HepG2 (cell line): ENCODE data around the gene SLC22A4. TPM values are rescaled to one million over a fixed set of nuclear protein-coding genes. Genes with fewer than 3 reads are reported as not detected.

Experiments used
- ATAC-seq: fragments of 200-7000 bp; cut with Tn5 transposase; 3 replicates; pipeline ENCODE4 v1.9.1; 2020; ENCODE audit warnings: mild to moderate bottlenecking, moderate library complexity
- BruUV-seq: library from RNA; stranded (reverse); fragments of 400-500 nt; replicated peaks from 2 replicates; lab custom pipeline; 2021; lab: Mats Ljungman, UMichigan
- CTCF ChIA-PET: fragments of 300-600 bp; formaldehyde crosslinking; extraction: SDS; loops from one replicate; lab custom pipeline; 2021; ENCODE audit warnings: low total read pairs, inconsistent platforms, low intra/inter-chr PET ratio; lab: Yijun Ruan, JAX
- POLR2A ChIA-PET: fragments of 350-600 bp; sonication (Branson Sonifier 250); formaldehyde crosslinking; loops from one replicate; lab custom pipeline; 2020; ENCODE audit warnings: antibody characterized with exemption, inconsistent platforms; lab: Yijun Ruan, JAX
- DNase-seq: peaks from one replicate; pipeline ENCODE4 v3.0.0-alpha.2; 2015; ENCODE audit warnings: low spot score
- FAIRE-seq: peaks from 3 replicates; lab custom pipeline; 2011; peaks lifted over from hg19 to GRCh38; lab: Jason Lieb, UNC
- H2AFZ ChIP-seq: one replicate; pipeline ENCODE4 v1.6.1; 2011; ENCODE audit warnings: low read length, inconsistent platforms
- H3K27ac ChIP-seq: fragments of 300-600 bp; 3 replicates; pipeline ENCODE4 v1.8.0; 2011; ENCODE audit warnings: mixed run types, mild to moderate bottlenecking, mixed read lengths, low read length, inconsistent platforms; ENCODE audit not compliant: insufficient read depth; ENCODE audit errors: extremely low read length
- H3K27me3 ChIP-seq, 2 experiments: fragments of 200-600 bp in 1 of 2; 2 replicates in 1 of 2; 3 replicates in 1 of 2; pipeline versions ENCODE4 v1.6.0 to v1.8.0; 2011; ENCODE audit warnings: low read length in 2 of 2, mild to moderate bottlenecking in 2 of 2, moderate library complexity in 2 of 2, inconsistent platforms in 1 of 2; ENCODE audit not compliant: insufficient read depth in 2 of 2, control insufficient read depth in 1 of 2
- H3K36me3 ChIP-seq, 2 experiments: fragments of 200-600 bp in 1 of 2; replicated peaks in 1 of 2; 2 replicates in 1 of 2; 3 replicates in 1 of 2; pipeline versions ENCODE4 v1.5.1 to v1.8.0; 2011; ENCODE audit warnings: low read length in 2 of 2, inconsistent platforms in 1 of 2; ENCODE audit not compliant: insufficient read depth in 2 of 2, control insufficient read depth in 1 of 2
- H3K4me1 ChIP-seq: 2 replicates; pipeline ENCODE4 v1.5.1; 2012; ENCODE audit warnings: low read length, inconsistent platforms; ENCODE audit not compliant: insufficient read depth
- H3K4me2 ChIP-seq: 2 replicates; pipeline ENCODE4 v1.6.0; 2011; ENCODE audit warnings: low read depth, low read length, inconsistent platforms
- H3K4me3 ChIP-seq, 3 experiments: fragments of 200-600 bp in 1 of 3; sonication (generic), shearing (Covaris generic) in 1 of 3; replicated peaks in 1 of 3; 2 replicates each; pipeline ENCODE4 v1.5.1; 2011 to 2016; ENCODE audit warnings: low read length in 3 of 3, inconsistent platforms in 2 of 3, low read depth in 2 of 3, mild to moderate bottlenecking in 2 of 3, control low read depth in 1 of 3, mixed read lengths in 1 of 3; ENCODE audit not compliant: insufficient read depth in 1 of 3
- H3K79me2 ChIP-seq: one replicate; pipeline ENCODE4 v1.6.1; 2011; ENCODE audit warnings: low read length, inconsistent platforms; ENCODE audit not compliant: insufficient read depth
- H3K9ac ChIP-seq: 2 replicates; pipeline ENCODE4 v1.6.0; 2011; ENCODE audit warnings: mild to moderate bottlenecking, low read depth, low read length, inconsistent platforms; ENCODE audit not compliant: insufficient read depth
- H3K9me3 ChIP-seq: 2 replicates; pipeline ENCODE4 v1.5.1; 2012; ENCODE audit warnings: mild to moderate bottlenecking, low read length
- H4K20me1 ChIP-seq: 2 replicates; pipeline ENCODE4 v1.6.0; 2011; ENCODE audit warnings: inconsistent platforms, mild to moderate bottlenecking, low read length, moderate library complexity; ENCODE audit not compliant: insufficient read depth
- ATF4 ChIP-seq, 2 experiments: fragments of 450-650 bp in 1 of 2; sonication (generic) in 1 of 2; formaldehyde crosslinking; IDR thresholded peaks; 2 replicates each; pipeline versions ENCODE4 v1.5.0 to v1.8.0; 2020 to 2022; ENCODE audit warnings: mild to moderate bottlenecking in 1 of 2, missing genetic modification reagents in 1 of 2
- DNMT1 ChIP-seq: sonication (generic); formaldehyde crosslinking; IDR thresholded peaks from 2 replicates; pipeline ENCODE4 v1.5.1; 2020; ENCODE audit warnings: mild to moderate bottlenecking, missing genetic modification reagents
- HOXA9 ChIP-seq: sonication (generic); formaldehyde crosslinking; IDR thresholded peaks from 2 replicates; pipeline ENCODE4 v1.8.1; 2022; ENCODE audit warnings: missing genetic modification reagents, mild to moderate bottlenecking, moderate library complexity, borderline replicate concordance
- POLR2G ChIP-seq: fragments of 200-400 bp; formaldehyde crosslinking; IDR thresholded peaks from 2 replicates; pipeline ENCODE4 v1.6.1; 2018; ENCODE audit warnings: mild to moderate bottlenecking, low read depth, low read length, moderate library complexity
- ZFP91 ChIP-seq: sonication (generic); formaldehyde crosslinking; IDR thresholded peaks from 2 replicates; pipeline ENCODE4 v1.9.0; 2022; ENCODE audit warnings: missing genetic modification reagents, mild to moderate bottlenecking, borderline replicate concordance
- ZNF18 ChIP-seq: sonication (generic); formaldehyde crosslinking; IDR thresholded peaks from 2 replicates; pipeline ENCODE4 v1.8.0; 2022; ENCODE audit warnings: mild to moderate bottlenecking, missing genetic modification reagents; ENCODE audit not compliant: insufficient replicate concordance
- ZNF326 ChIP-seq: sonication (generic); formaldehyde crosslinking; IDR thresholded peaks from 2 replicates; pipeline ENCODE4 v1.4.0; 2020; ENCODE audit warnings: missing genetic modification reagents, borderline replicate concordance
- ZNF343 ChIP-seq: sonication (generic); formaldehyde crosslinking; IDR thresholded peaks from 2 replicates; pipeline ENCODE4 v1.4.0; 2020; ENCODE audit warnings: mild to moderate bottlenecking, missing genetic modification reagents
- ZNF776 ChIP-seq: sonication (generic); formaldehyde crosslinking; IDR thresholded peaks from 2 replicates; pipeline ENCODE4 v1.4.0; 2020; ENCODE audit warnings: mild to moderate bottlenecking, missing genetic modification reagents
- WGBS: methylation state at CpG from one replicate; pipeline ENCODE4 v1.1.6; 2017; ENCODE audit warnings: low lambda C conversion rate; 5-methylcytosine and 5-hydroxymethylcytosine counted together
- in situ Hi-C: cut with HindIII; loops from 2 replicates; pipeline ENCODE4 v1.10.0; 2017; ENCODE audit warnings: low pct_unique_long_range_greater_than_20kb; ENCODE audit not compliant: extremely low pct_ligation_motif_present
- intact Hi-C: fragments of 100-400 bp; cut with micrococcal nuclease; formaldehyde crosslinking; loops from one replicate; pipeline ENCODE4 v1.10.0; 2022; ENCODE audit not compliant: unreplicated experiment
- polyA plus RNA-seq, 8 experiments: library from polyadenylated mRNA; depleted of rRNA in 3 of 8; stranded (reverse) in 7 of 8; unstranded in 1 of 8; fragments of >200 nt; fragmentation: Illumina TruSeq in 4 of 8; extraction: Trizol in 4 of 8; gene quantifications; 2 replicates each; pipeline versions ENCODE4 v1.2.1 to v1.2.3, GENCODE V29; 2011 to 2016; ENCODE audit warnings: low read depth in 4 of 8, missing spikeins in 1 of 8, mixed read lengths in 1 of 8; ENCODE audit not compliant: insufficient read depth in 1 of 8
- total RNA-seq, 5 experiments: library from RNA; depleted of rRNA; stranded (reverse); fragments of >200 nt; fragmentation: Illumina TruSeq; extraction: Trizol; gene quantifications; 2 replicates each; pipeline ENCODE4 v1.2.3, GENCODE V29; 2016; ENCODE audit warnings: low read depth in 1 of 5
- TF ChIP-seq, protein P1 (sequence below): sonication (generic); formaldehyde crosslinking; IDR thresholded peaks from 2 replicates; pipeline ENCODE4 v1.4.0; 2020; ENCODE audit warnings: missing genetic modification reagents, low read depth, mild to moderate bottlenecking, borderline replicate concordance
- TF ChIP-seq, protein P2 (sequence below): IDR thresholded peaks from 2 replicates; pipeline ENCODE4 v1.6.1; 2016; ENCODE audit warnings: missing genetic modification reagents, missing compliant biosample characterization

Gene SLC22A4
- total and polyA plus RNA-seq, 2 of the 13 experiments (the other 11 are each of a cell fraction or from before 2014, with no cell fraction given): 0.33 to 0.62 TPM

- TF ChIP-seq ATF4 (CRISPR knock-in tag; IDR thresholded peaks at IDR 0.05): no peak
- TF ChIP-seq ZNF776: no peak
- no peak for TF ChIP-seq DNMT1
- TF ChIP-seq POLR2G: no peak
- TF ChIP-seq, protein P1, sequence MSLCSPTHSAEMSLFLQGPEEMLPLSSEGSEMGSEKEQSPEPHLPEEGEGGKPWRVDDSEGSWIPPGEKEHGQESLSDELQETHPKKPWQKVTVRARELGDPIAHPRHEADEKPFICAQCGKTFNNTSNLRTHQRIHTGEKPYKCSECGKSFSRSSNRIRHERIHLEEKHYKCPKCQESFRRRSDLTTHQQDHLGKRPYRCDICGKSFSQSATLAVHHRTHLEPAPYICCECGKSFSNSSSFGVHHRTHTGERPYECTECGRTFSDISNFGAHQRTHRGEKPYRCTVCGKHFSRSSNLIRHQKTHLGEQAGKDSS (CRISPR knock-in tag): no peak
- no peak for TF ChIP-seq ZNF326 (CRISPR knock-in tag)
- TF ChIP-seq ZNF343 (CRISPR knock-in tag): no peak
Observed at GRCh38 chr5:132368186-132368585, 74.0 kb downstream of the SLC22A4 start (continued).

DNA sequence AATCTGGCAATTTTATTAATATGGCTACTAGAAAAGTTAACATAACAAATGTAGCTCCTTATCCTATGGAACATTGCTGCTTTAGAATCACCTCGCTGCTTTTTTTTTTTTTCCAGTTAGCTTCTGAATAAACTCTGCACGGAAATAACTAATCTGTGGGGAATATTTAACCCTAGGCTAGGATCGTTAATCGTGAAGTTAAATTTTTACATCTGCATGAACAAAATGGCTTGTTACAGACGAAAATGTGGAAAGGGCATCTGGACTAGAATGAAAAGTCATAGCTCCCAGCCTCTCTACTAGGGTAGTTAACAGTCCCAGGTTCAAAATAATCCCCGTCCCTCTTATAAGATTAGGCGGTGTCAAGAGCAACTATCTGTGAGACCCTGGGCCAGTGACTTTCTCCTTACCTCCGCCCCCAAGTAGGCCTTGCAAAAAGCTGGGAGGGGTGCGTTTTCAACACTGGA lies 74.8 kb downstream of the SLC22A4 start:
- WGBS: under 1% methylated on average over 7 of the region's 9 CpGs
- DNase-seq (no peak), ATAC-seq (no peak), FAIRE-seq (no peak)
- no peaks in the 10 kb centered on the region for H3K9me3 ChIP-seq
- H3K79me2 ChIP-seq: peaks cover 3% of the 10 kb centered on the region
- H3K27ac ChIP-seq: peak overlapping the region; percentile 91
- peak overlapping the region; percentile 86 for H3K9ac ChIP-seq
- BruUV-seq: TSS peak; percentile 67
- peak overlapping the region; percentile 99 for H3K4me2 ChIP-seq
- no peaks in the 10 kb centered on the region; a peak in 2 of 5 replicates for H3K36me3 ChIP-seq
- H3K27me3 ChIP-seq: no peaks in the 10 kb centered on the region
- H2AFZ ChIP-seq: peak overlapping the region; percentile 90
- ChIA-PET CTCF (no interaction called here), POLR2A (interaction anchor here (0.8 to 2.3 kb wide), 16 partner anchors 9 to 142 kb away, joined by 3 to 51 read pairs (median 4); partner anchors contain the start of genes IRF1, P4HA2 and SLC22A4)
- in situ Hi-C loops: no loop called here
- H3K4me1 ChIP-seq: peaks cover 31% of the 10 kb centered on the region
- intact Hi-C loops: loop anchor here (1.0 to 5.0 kb wide), 3 partner anchors 48 to 97 kb away; partner anchors contain the start of gene SLC22A4
- TF ChIP-seq ZNF18 (peak; percentile 9), ZFP91 (CRISPR knock-in tag) (no peak), HOXA9 (0 out of 2 replicates have a peak, but pooled peaks have one; percentile 0)
- TF ChIP-seq, protein P2, sequence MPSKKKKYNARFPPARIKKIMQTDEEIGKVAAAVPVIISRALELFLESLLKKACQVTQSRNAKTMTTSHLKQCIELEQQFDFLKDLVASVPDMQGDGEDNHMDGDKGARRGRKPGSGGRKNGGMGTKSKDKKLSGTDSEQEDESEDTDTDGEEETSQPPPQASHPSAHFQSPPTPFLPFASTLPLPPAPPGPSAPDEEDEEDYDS (CRISPR knock-in tag): 0 out of 2 replicates have a peak, but pooled peaks have one; percentile 8
- H3K4me3 ChIP-seq: peak overlapping the region; percentile 71 to 84 (median 77)
- H4K20me1 ChIP-seq: no peaks in the 10 kb centered on the region
